Left kidney (tissue), 2 donors: ENCODE measurements around the gene RNGTT. TPM values are rescaled to one million over a fixed set of nuclear protein-coding genes. Genes with fewer than 3 reads are reported as not detected.
"Not testable (repeated sequence)": the region's sequence is repeated elsewhere in the genome, so short reads cannot be mapped to it uniquely, and the experiment has no call there.

Source experiments
- DNase-seq: peaks from one replicate; pipeline ENCODE4 v3.0.0-alpha.2; 2013
- polyA plus RNA-seq: library from polyadenylated mRNA; unstranded; fragments of 120-200 nt; gene quantifications from one replicate; pipeline ENCODE4 v1.2.1, GENCODE V29; 2013; ENCODE audit not compliant: insufficient read length

The RNGTT gene
- polyA plus RNA-seq, 1 donor = 18.1 TPM

- no peak for DNase-seq
These were observed 9.3 kb upstream of the RNGTT start for GRCh38 chr6:88972504-88973423.

GRCh38 chr6:88970301-88970700 is 6.9 kb upstream of the RNGTT start:
- no peak for DNase-seq

GRCh38 chr6:88969255-88969654 is 5.8 kb upstream of the RNGTT start:
- not testable (repeated sequence) for DNase-seq

- no peak for DNase-seq
These were observed 4.5 kb upstream of the RNGTT start for GRCh38 chr6:88967891-88968290.

- no peak for DNase-seq
These were observed 2.3 kb upstream of the RNGTT start for GRCh38 chr6:88965691-88966090.

- DNase-seq = no peak
These were observed 1.1 kb upstream of the RNGTT start for GRCh38 chr6:88964509-88964908.

- no peak for DNase-seq
These were observed 4.6 kb downstream of the RNGTT start for GRCh38 chr6:88958842-88959241.

GRCh38 chr6:88953550-88954386 is 9.7 kb downstream of the RNGTT start:
- DNase-seq = no peak

- no peak for DNase-seq
These were observed 11.2 kb downstream of the RNGTT start for GRCh38 chr6:88952065-88952704.

- no peak for DNase-seq
These were observed 17.9 kb downstream of the RNGTT start for GRCh38 chr6:88945415-88946008.

- no peak for DNase-seq
These were observed 29.9 kb downstream of the RNGTT start for GRCh38 chr6:88933521-88933920.

- DNase-seq = not testable (repeated sequence)
These were observed 31.4 kb downstream of the RNGTT start for GRCh38 chr6:88932019-88932418.

- DNase-seq = no peak
These were observed 40.5 kb downstream of the RNGTT start for GRCh38 chr6:88922775-88923548.

GRCh38 chr6:88921734-88922133 is 41.7 kb downstream of the RNGTT start:
- DNase-seq = no peak

- DNase-seq = no peak
These were observed 42.4 kb downstream of the RNGTT start for GRCh38 chr6:88920774-88921733.

GRCh38 chr6:88920088-88920487 is 43.3 kb downstream of the RNGTT start:
- no peak for DNase-seq

GRCh38 chr6:88919032-88919431 is 44.4 kb downstream of the RNGTT start:
- no peak for DNase-seq

- no peak for DNase-seq
These were observed 46.7 kb downstream of the RNGTT start for GRCh38 chr6:88916615-88917208.

- no peak for DNase-seq
These were observed 48.4 kb downstream of the RNGTT start for GRCh38 chr6:88914895-88915598.
